Fibroblast of lung (primary cell): Measurements from ENCODE around the gene PLCXD1. TPM values are rescaled to one million over a fixed set of nuclear protein-coding genes. Genes with fewer than 3 reads are reported as not detected.

ENCODE experiments used
- DNase-seq, 2 donors: peaks; one replicate each; pipeline versions ENCODE4 v3.0.0 to v3.0.0-alpha.2; 2010; ENCODE audit warnings: low read depth in 2 of 2
- H2AFZ ChIP-seq: 2 replicates; pipeline ENCODE4 v1.5.1; 2012; ENCODE audit warnings: low read length, control low read depth, inconsistent platforms
- H3K27ac ChIP-seq: 2 replicates; pipeline ENCODE4 v1.5.1; 2011; ENCODE audit warnings: low read length, control low read depth; ENCODE audit not compliant: insufficient read depth
- H3K27me3 ChIP-seq: 2 replicates; pipeline ENCODE4 v1.5.1; 2011; ENCODE audit warnings: mild to moderate bottlenecking, low read length; ENCODE audit not compliant: control insufficient read depth, insufficient read depth
- H3K36me3 ChIP-seq: 2 replicates; pipeline ENCODE4 v1.5.1; 2011; ENCODE audit warnings: low read length; ENCODE audit not compliant: control insufficient read depth, insufficient read depth
- H3K4me1 ChIP-seq: 2 replicates; pipeline ENCODE4 v1.5.1; 2011; ENCODE audit warnings: low read length; ENCODE audit not compliant: control insufficient read depth, insufficient read depth; ENCODE audit errors: extremely low read depth
- H3K4me2 ChIP-seq: 2 replicates; pipeline ENCODE4 v1.5.1; 2011; ENCODE audit warnings: low read length, control low read depth; ENCODE audit not compliant: insufficient read depth; ENCODE audit errors: extremely low read depth
- H3K4me3 ChIP-seq, 4 experiments: fragments of 200-600 bp in 1 of 4; sonication (generic) in 1 of 4; replicated peaks in 1 of 4; 2 replicates each; pipeline ENCODE4 v1.5.1; 2011 to 2016; ENCODE audit warnings: low read length in 4 of 4, low read depth in 3 of 4, mild to moderate bottlenecking in 3 of 4, control low read depth in 2 of 4, inconsistent platforms in 1 of 4, mixed read lengths in 1 of 4; ENCODE audit not compliant: insufficient read depth in 1 of 4; ENCODE audit errors: control extremely low read depth in 1 of 4
- H3K79me2 ChIP-seq: 2 replicates; pipeline ENCODE4 v1.5.1; 2012; ENCODE audit warnings: mild to moderate bottlenecking, low read length, inconsistent platforms; ENCODE audit not compliant: control insufficient read depth, insufficient read depth
- H3K9ac ChIP-seq: 2 replicates; pipeline ENCODE4 v1.5.1; 2011; ENCODE audit warnings: mild to moderate bottlenecking, low read length, control low read depth; ENCODE audit not compliant: insufficient read depth
- H3K9me3 ChIP-seq: 2 replicates; pipeline ENCODE4 v1.5.1; 2012; ENCODE audit warnings: low read depth, low read length; ENCODE audit not compliant: control insufficient read depth, insufficient read depth
- H4K20me1 ChIP-seq: 2 replicates; pipeline ENCODE4 v1.5.1; 2011; ENCODE audit warnings: low read length; ENCODE audit not compliant: control insufficient read depth, insufficient read depth; ENCODE audit errors: extremely low read depth
- CTCF ChIP-seq, 2 donors: IDR thresholded peaks in 1 of 2; conservative IDR thresholded peaks in 1 of 2; 1 replicate in 1 of 2; 2 replicates in 1 of 2; pipeline ENCODE4 v1.5.1; 2011 to 2012; ENCODE audit warnings: low read length in 2 of 2, control low read depth in 1 of 2, inconsistent platforms in 1 of 2, low read depth in 1 of 2, mild to moderate bottlenecking in 1 of 2
- EZH2 ChIP-seq: IDR thresholded peaks from 2 replicates; pipeline ENCODE4 v1.5.1; 2012; ENCODE audit warnings: low read length, control low read depth, mild to moderate bottlenecking; ENCODE audit errors: missing control alignments
- polyA plus RNA-seq, 2 donors: library from polyadenylated mRNA; depleted of rRNA in 1 of 2; stranded (reverse) in 1 of 2; unstranded in 1 of 2; fragments of >200 nt; gene quantifications; 2 replicates each; pipeline ENCODE4 v1.2.1, GENCODE V29; 2011 to 2012; ENCODE audit warnings: missing spikeins in 1 of 2
- total RNA-seq: library from RNA; depleted of rRNA; stranded (reverse); fragments of >200 nt; gene quantifications from 2 replicates; pipeline ENCODE4 v1.2.1, GENCODE V29; 2014

PLCXD1 gene
- total and polyA plus RNA-seq, 2 donors (not counting 1 experiment from before 2014, with no cell fraction given) = 4.3 to 10.9 TPM

- Histone ChIP-seq H3K4me3 (no peak overlapping the region), H4K20me1 (no peaks in the 10 kb centered on the region), H3K4me1 (no peaks in the 10 kb centered on the region), H3K27me3 (no peaks in the 10 kb centered on the region), H3K9ac (no peak overlapping the region), H3K27ac (no peak overlapping the region), H2AFZ (no peak overlapping the region), H3K9me3 (no peaks in the 10 kb centered on the region), H3K4me2 (no peak overlapping the region), H3K79me2 (peaks cover 2% of the 10 kb centered on the region), H3K36me3 (peaks cover 31% of the 10 kb centered on the region)
- TF ChIP-seq EZH2 (no peak), CTCF (conservative IDR thresholded peaks at IDR 0.05 in 1 of 2, IDR thresholded peaks at IDR 0.05 in 1 of 2; ENCODE audit: low read depth in 1 of 2, low read length in 2 of 2) (no peak)
- no peak for DNase-seq
Observed at GRCh38 chrX:313546-313945, 32.4 kb downstream of the PLCXD1 start.

DNA sequence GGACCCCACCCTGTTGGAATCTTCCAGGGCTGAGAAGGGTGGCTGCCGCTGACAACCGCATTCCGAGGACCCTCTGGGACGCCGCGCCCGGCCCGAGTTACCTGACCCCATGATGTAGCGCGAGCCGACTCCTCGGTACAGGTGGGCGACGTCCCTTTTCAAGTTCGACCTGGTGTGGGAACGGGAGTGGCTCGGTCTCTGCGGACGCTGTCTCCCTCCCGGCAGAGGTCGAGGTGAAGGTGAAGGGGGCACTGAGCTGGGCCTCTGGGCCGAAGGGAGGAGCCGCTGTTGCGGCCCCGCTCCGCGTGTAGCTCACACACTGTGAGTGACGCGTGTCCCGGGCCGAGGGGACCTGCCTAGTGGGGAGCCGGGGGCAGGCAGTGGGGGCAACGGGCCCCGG, 32.9 kb downstream of the PLCXD1 start:
- Histone ChIP-seq H3K4me1 (no peaks in the 10 kb centered on the region), H3K4me2 (no peak overlapping the region), H3K4me3 (no peak overlapping the region), H3K79me2 (peaks cover 2% of the 10 kb centered on the region), H3K36me3 (peaks cover 31% of the 10 kb centered on the region), H3K27me3 (no peaks in the 10 kb centered on the region), H3K27ac (no peak overlapping the region), H4K20me1 (no peaks in the 10 kb centered on the region), H3K9ac (no peak overlapping the region), H2AFZ (no peak overlapping the region), H3K9me3 (no peaks in the 10 kb centered on the region)
- no peak for DNase-seq
- no peak for TF ChIP-seq EZH2
- TF ChIP-seq CTCF (conservative IDR thresholded peaks at IDR 0.05 in 1 of 2, IDR thresholded peaks at IDR 0.05 in 1 of 2; ENCODE audit: low read depth in 1 of 2, low read length in 2 of 2) = no peak

DNA sequence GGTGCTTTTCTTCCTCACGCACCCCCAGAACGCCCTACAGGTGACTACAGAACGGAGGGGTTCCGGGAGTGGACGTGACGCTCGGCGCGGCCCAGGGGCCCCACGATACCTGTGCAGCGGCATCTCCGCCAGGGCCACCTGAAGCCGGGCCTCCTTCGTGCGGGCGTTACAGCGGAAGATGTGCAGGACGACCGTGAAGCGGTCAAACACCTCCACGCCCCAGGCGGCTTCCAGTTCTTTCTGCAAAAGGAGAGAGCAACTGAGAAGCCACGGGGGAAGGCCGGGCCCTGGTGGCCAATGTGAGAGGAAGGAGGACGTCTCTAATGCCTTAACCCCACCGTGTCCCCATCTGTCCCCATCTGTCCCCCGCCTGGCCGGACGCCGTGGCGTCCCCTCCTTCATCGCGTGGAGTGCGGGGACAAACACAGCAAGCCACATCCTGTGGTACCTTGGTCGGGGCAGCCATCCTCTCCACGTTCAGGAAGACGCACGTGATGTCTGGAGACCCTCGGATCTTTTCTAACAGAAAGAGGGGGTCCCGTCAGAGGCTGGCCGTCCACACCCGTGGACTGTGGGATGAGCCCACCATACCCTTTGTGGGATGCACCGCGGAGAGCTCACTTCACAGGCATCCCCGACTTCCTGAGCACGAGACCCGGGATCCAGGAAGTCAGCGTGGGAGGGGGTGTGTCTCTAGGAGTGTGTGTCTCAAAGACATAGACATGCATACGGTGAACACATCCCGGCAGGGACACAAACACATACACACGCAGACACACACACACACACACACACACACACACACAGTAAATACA, 33.8 kb downstream of the PLCXD1 start:
- DNase-seq = peak in 1 of 2 donors; percentile 13
- no peaks in the 10 kb centered on the region for H3K4me1 ChIP-seq
- TF ChIP-seq EZH2 (no peak), CTCF (conservative IDR thresholded peaks at IDR 0.05 in 1 of 2, IDR thresholded peaks at IDR 0.05 in 1 of 2; ENCODE audit: low read depth in 1 of 2, low read length in 2 of 2) (no peak)
- H3K36me3 ChIP-seq = peaks cover 31% of the 10 kb centered on the region
- H3K9ac ChIP-seq = no peak overlapping the region
- H3K4me3 ChIP-seq = no peak overlapping the region
- H3K27me3 ChIP-seq = no peaks in the 10 kb centered on the region
- H3K27ac ChIP-seq = no peak overlapping the region
- H4K20me1 ChIP-seq = no peaks in the 10 kb centered on the region
- H3K4me2 ChIP-seq = no peak overlapping the region
- no peak overlapping the region for H2AFZ ChIP-seq
- H3K9me3 ChIP-seq = no peaks in the 10 kb centered on the region
- peaks cover 2% of the 10 kb centered on the region for H3K79me2 ChIP-seq
